Testis (tissue), 3 donors: ENCODE results near the gene HEMK1. TPM values are rescaled to one million over a fixed set of nuclear protein-coding genes. Genes with fewer than 3 reads are reported as not detected.
A peak's percentile ranks its signal among the peaks of the same experiment; 100 is the strongest.

Experiments
- DNase-seq: peaks from one replicate; pipeline ENCODE4 v3.0.0-alpha.2; 2019
- H3K27ac ChIP-seq, 2 donors: fragments of 200-600 bp; sonication (generic); one replicate each; pipeline ENCODE4 v1.5.1; 2019
- H3K27me3 ChIP-seq: fragments of 200-600 bp; sonication (generic); one replicate; pipeline ENCODE4 v1.5.1; 2019
- H3K36me3 ChIP-seq: fragments of 200-600 bp; sonication (generic); one replicate; pipeline ENCODE4 v1.5.1; 2017; ENCODE audit warnings: low read depth; ENCODE audit errors: missing control alignments
- H3K4me1 ChIP-seq: fragments of 200-600 bp; sonication (generic); one replicate; pipeline ENCODE4 v1.5.1; 2019
- H3K4me3 ChIP-seq, 2 donors: fragments of 200-600 bp; sonication (generic); one replicate each; pipeline ENCODE4 v1.5.1; 2017 to 2019
- H3K9me3 ChIP-seq: fragments of 200-600 bp; sonication (generic); one replicate; pipeline ENCODE4 v1.5.1; 2017
- POLR2A ChIP-seq: fragments of 450-650 bp; IDR thresholded peaks from one replicate; pipeline ENCODE4 v1.6.1; 2017; ENCODE audit warnings: antibody characterized with exemption, mild to moderate bottlenecking, moderate library complexity
- WGBS, 2 donors: methylation state at CpG; one replicate each; pipeline ENCODE4 v1.1.5; 2018; 5-methylcytosine and 5-hydroxymethylcytosine counted together
- intact Hi-C: fragments of 100-400 bp; cut with DNase I; formaldehyde crosslinking; loops from one replicate; pipeline ENCODE4 v1.15.1; 2023; ENCODE audit warnings: low total_unique reads
- polyA plus RNA-seq: library from polyadenylated mRNA; stranded (reverse); fragments of 350-450 nt; fragmentation: Illumina TruSeq; extraction: RNeasy Lipid Tissue Mini Kit (QIAGEN cat#74804); gene quantifications from one replicate; pipeline ENCODE4 v1.2.3, GENCODE V29; 2014; ENCODE audit warnings: low read depth, low replicate concordance; ENCODE audit not compliant: insufficient read depth
- total RNA-seq, 2 donors: library from RNA; depleted of rRNA; stranded (reverse); fragments of >200 nt; gene quantifications; one replicate each; pipeline ENCODE4 v1.2.3, GENCODE V29; 2016
- TF ChIP-seq, protein P1 (sequence below), 3 experiments: fragments of 450-650 bp in 2 of 3; fragments of 200-600 bp in 1 of 3; sonication (generic) in 1 of 3; IDR thresholded peaks; one replicate each; pipeline ENCODE4 v1.5.1; 2016 to 2019; ENCODE audit warnings: antibody characterized with exemption in 3 of 3, mild to moderate bottlenecking in 2 of 3, moderate library complexity in 1 of 3

Gene HEMK1
- total and polyA plus RNA-seq, 3 donors from 2014 or later, result 12.8 to 25.7 (median 13.1) TPM

GRCh38 chr3:50608278-50608677, 39.0 kb downstream of the HEMK1 start:
- Histone ChIP-seq H3K4me1 (peaks cover 55% of the 10 kb centered on the region), H3K36me3 (no peaks in the 10 kb centered on the region), H3K27ac (no peak overlapping the region), H3K27me3 (no peaks in the 10 kb centered on the region), H3K4me3 (no peak overlapping the region), H3K9me3 (no peaks in the 10 kb centered on the region)
- TF ChIP-seq, protein P1, sequence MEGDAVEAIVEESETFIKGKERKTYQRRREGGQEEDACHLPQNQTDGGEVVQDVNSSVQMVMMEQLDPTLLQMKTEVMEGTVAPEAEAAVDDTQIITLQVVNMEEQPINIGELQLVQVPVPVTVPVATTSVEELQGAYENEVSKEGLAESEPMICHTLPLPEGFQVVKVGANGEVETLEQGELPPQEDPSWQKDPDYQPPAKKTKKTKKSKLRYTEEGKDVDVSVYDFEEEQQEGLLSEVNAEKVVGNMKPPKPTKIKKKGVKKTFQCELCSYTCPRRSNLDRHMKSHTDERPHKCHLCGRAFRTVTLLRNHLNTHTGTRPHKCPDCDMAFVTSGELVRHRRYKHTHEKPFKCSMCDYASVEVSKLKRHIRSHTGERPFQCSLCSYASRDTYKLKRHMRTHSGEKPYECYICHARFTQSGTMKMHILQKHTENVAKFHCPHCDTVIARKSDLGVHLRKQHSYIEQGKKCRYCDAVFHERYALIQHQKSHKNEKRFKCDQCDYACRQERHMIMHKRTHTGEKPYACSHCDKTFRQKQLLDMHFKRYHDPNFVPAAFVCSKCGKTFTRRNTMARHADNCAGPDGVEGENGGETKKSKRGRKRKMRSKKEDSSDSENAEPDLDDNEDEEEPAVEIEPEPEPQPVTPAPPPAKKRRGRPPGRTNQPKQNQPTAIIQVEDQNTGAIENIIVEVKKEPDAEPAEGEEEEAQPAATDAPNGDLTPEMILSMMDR (IDR thresholded peaks at IDR 0.05), result no peak
- no peak for TF ChIP-seq POLR2A
- WGBS, 2 donors, result 82 to 95% methylated on average over 4 to 7 of the region's 7 CpGs
- intact Hi-C loops, result no loop called here
- no peak for DNase-seq

DNA sequence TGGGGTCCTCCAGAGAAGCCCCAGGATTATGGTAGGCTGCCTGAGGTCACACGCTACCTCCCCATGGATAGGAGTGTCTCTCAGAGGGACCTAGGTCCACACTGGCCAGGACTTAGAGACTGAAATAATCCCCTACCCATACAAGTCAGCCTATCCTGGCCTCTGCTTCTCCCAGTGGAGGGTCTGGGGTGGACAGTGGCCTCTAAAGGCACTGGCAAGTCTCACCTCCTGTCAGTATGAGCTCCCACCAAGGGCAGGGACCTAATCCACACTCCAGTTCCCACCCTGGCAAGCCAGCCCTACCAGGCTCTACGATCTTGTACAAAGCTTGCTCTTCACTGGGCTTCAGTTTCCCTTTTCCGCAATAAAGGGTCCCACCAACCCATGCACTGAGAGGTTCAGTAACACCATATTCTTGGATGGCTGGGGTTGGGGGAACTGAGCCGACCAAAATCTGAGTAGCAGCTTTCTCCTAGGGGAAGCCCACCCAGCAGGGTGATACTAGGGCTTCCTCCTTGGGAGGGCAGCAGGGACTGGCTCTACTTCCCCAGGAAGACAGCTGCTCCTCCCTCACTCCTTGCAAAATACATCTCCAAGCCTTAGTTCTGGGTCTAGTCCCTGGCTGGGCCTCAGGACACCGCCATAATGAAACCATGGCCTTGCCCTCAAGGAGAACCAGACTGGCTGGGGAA, 39.9 kb downstream of the HEMK1 start:
- intact Hi-C loops, result no loop called here
- DNase-seq, result no peak
- Histone ChIP-seq H3K9me3 (no peaks in the 10 kb centered on the region), H3K4me1 (peaks cover 53% of the 10 kb centered on the region), H3K36me3 (no peaks in the 10 kb centered on the region), H3K4me3 (no peak overlapping the region), H3K27ac (no peak overlapping the region), H3K27me3 (no peaks in the 10 kb centered on the region)
- TF ChIP-seq, protein P1 (IDR thresholded peaks at IDR 0.05), result no peak
- no peak for TF ChIP-seq POLR2A
- 87 to 90% methylated on average over 5 of the region's 5 CpGs for WGBS, 2 donors

DNA sequence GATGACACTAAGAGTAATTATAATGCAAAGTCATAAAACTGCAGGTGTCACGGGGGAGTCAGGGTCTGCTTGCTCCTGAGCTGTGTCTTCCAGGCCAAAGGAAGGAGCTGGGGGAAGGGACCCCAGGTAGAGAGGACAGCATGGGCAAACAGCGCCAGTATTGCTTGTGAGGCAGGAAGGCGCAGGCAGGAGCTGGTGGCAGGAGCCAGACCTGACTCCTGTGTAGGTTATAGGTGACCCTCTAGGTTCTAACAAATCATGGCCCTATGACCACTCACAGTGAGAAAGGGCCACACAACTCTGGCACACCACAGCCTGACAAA, 40.4 kb downstream of the HEMK1 start:
- peaks cover 48% of the 10 kb centered on the region for H3K4me1 ChIP-seq
- H3K27ac ChIP-seq, result no peak overlapping the region
- no peaks in the 10 kb centered on the region for H3K9me3 ChIP-seq
- intact Hi-C loops, result loop anchor here (5.0 kb wide), 1 partner anchor 37 kb away; no protein-coding TSS in a partner anchor
- no peaks in the 10 kb centered on the region for H3K36me3 ChIP-seq
- DNase-seq, result no peak
- WGBS, 2 donors, result 92 to 93% methylated on average over 3 of the region's 3 CpGs
- H3K4me3 ChIP-seq, result no peak overlapping the region
- no peak for TF ChIP-seq POLR2A
- TF ChIP-seq, protein P1 (IDR thresholded peaks at IDR 0.05), result no peak
- no peaks in the 10 kb centered on the region for H3K27me3 ChIP-seq

- H3K4me1 ChIP-seq, result peaks cover 42% of the 10 kb centered on the region
- WGBS, 2 donors, result 72 to 73% methylated on average over 5 to 6 of the region's 6 CpGs
- intact Hi-C loops, result loop anchor here (5.0 kb wide), 1 partner anchor 38 kb away; no protein-coding TSS in a partner anchor
Measured at GRCh38 chr3:50610181-50610971, 41.1 kb downstream of the HEMK1 start.

More at GRCh38 chr3:50610181-50610971, 41.1 kb downstream of the HEMK1 start:
- Histone ChIP-seq H3K9me3 (no peaks in the 10 kb centered on the region), H3K27me3 (no peaks in the 10 kb centered on the region), H3K4me3 (peak overlapping the region; percentile 61 to 76), H3K36me3 (no peaks in the 10 kb centered on the region), H3K27ac (peak overlapping the region in 1 of 2 donors; percentile 84)
- TF ChIP-seq POLR2A, result no peak
- TF ChIP-seq, protein P1 (IDR thresholded peaks at IDR 0.05), result no peak
- no peak for DNase-seq
